ENCODE measurements around the gene ROBO1. TPM values are rescaled to one million over a fixed set of nuclear protein-coding genes. Genes with fewer than 3 reads are reported as not detected.

The ROBO1 gene
- total and polyA plus RNA-seq, 4 donors, result 1.0 to 30.3 (median 3.9) TPM

DNA sequence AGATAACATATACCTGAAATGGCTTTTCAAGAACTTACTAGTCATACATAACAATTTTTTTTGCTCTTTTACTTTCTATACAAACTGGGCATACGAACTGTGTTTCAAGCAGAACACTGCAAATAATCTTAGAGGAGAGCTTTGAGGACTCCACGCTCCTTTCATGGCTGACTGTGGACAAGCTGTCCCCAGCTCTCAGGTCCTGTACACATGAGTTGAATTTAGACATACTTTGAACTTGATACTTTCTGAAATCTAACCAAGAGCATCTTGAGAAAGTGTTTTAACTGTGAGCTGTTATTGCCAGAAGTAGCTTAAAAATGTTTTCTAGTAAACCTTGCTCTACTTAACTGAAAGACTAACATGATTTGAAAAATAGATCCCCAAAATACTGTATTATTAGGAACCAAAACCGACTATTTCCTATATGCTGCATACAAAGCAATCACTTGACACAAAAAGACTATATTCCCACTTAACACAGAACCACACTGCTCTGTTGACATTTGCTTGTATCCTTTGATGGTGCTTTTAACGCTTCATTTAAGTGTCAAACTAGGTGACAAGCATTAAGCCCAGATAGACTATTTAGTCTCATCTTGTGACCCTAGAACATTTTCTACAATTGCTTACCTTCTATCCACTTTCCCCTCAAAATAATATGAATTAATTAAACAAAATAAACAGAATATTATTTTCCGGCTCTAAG, 755.8 kb downstream of the ROBO1 start (continued):
- TF ChIP-seq, protein P1, sequence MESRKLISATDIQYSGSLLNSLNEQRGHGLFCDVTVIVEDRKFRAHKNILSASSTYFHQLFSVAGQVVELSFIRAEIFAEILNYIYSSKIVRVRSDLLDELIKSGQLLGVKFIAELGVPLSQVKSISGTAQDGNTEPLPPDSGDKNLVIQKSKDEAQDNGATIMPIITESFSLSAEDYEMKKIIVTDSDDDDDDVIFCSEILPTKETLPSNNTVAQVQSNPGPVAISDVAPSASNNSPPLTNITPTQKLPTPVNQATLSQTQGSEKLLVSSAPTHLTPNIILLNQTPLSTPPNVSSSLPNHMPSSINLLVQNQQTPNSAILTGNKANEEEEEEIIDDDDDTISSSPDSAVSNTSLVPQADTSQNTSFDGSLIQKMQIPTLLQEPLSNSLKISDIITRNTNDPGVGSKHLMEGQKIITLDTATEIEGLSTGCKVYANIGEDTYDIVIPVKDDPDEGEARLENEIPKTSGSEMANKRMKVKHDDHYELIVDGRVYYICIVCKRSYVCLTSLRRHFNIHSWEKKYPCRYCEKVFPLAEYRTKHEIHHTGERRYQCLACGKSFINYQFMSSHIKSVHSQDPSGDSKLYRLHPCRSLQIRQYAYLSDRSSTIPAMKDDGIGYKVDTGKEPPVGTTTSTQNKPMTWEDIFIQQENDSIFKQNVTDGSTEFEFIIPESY (IDR thresholded peaks at IDR 0.05), result no peak

DNA sequence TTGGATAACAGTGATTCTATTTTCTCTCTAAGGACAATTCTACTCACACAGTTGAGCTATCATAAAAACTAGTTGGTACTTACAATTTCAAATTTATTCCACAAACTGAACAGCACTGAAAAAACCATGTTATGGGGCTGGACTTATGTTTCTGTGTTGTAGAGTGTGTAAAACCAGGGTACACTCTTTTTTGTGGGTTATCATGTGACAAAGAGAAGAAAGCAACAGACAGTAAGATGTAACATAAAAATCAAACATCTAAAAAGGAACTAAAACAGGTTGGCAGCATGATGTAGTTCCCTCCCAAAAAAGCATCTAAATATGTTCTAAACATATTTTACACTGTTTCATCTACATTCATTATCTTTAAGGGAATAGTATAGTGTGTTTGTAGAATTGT, 757.9 kb downstream of the ROBO1 start:
- no peaks in the 10 kb centered on the region for H3K36me3 ChIP-seq (ENCODE audit: control insufficient read depth in 4 of 4, insufficient read depth in 3 of 4, low read depth in 1 of 4, low read length in 3 of 4)
- H3K27me3 ChIP-seq (ENCODE audit: control insufficient read depth in 4 of 4, insufficient read depth in 4 of 4, low read length in 3 of 4), result no peaks in the 10 kb centered on the region
- no peaks in the 10 kb centered on the region for H3K9me3 ChIP-seq (ENCODE audit: control insufficient read depth in 4 of 4, low read length in 3 of 4)
- H3K27ac ChIP-seq (ENCODE audit: low read depth in 1 of 2, low read length in 2 of 2), result no peak overlapping the region
- no peak for TF ChIP-seq FOXA2 (IDR thresholded peaks at IDR 0.05)
- no peak for TF ChIP-seq JUND (IDR thresholded peaks at IDR 0.05)
- TF ChIP-seq, protein P1 (IDR thresholded peaks at IDR 0.05), result no peak
- TF ChIP-seq, protein P2, sequence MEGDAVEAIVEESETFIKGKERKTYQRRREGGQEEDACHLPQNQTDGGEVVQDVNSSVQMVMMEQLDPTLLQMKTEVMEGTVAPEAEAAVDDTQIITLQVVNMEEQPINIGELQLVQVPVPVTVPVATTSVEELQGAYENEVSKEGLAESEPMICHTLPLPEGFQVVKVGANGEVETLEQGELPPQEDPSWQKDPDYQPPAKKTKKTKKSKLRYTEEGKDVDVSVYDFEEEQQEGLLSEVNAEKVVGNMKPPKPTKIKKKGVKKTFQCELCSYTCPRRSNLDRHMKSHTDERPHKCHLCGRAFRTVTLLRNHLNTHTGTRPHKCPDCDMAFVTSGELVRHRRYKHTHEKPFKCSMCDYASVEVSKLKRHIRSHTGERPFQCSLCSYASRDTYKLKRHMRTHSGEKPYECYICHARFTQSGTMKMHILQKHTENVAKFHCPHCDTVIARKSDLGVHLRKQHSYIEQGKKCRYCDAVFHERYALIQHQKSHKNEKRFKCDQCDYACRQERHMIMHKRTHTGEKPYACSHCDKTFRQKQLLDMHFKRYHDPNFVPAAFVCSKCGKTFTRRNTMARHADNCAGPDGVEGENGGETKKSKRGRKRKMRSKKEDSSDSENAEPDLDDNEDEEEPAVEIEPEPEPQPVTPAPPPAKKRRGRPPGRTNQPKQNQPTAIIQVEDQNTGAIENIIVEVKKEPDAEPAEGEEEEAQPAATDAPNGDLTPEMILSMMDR (IDR thresholded peaks at IDR 0.05; ENCODE audit: low read depth, low read length, missing input control), result no peak
- TF ChIP-seq YY1 (IDR thresholded peaks at IDR 0.05), result no peak
- no peak for TF ChIP-seq SP1 (IDR thresholded peaks at IDR 0.05)
- TF ChIP-seq TAF1 (conservative IDR thresholded peaks at IDR 0.05), result no peak
- no peak for TF ChIP-seq RAD21 (IDR thresholded peaks at IDR 0.05)
- no peak for TF ChIP-seq NR2F2 (IDR thresholded peaks at IDR 0.05)
- TF ChIP-seq EGR1 (IDR thresholded peaks at IDR 0.05; ENCODE audit: low read depth in 2 of 2), result no peak
- TF ChIP-seq RXRA (IDR thresholded peaks at IDR 0.05), result no peak
- no peak for TF ChIP-seq FOXA1 (IDR thresholded peaks at IDR 0.05)
- no peak for TF ChIP-seq HNF4A (conservative IDR thresholded peaks at IDR 0.05)
- TF ChIP-seq, protein P3, sequence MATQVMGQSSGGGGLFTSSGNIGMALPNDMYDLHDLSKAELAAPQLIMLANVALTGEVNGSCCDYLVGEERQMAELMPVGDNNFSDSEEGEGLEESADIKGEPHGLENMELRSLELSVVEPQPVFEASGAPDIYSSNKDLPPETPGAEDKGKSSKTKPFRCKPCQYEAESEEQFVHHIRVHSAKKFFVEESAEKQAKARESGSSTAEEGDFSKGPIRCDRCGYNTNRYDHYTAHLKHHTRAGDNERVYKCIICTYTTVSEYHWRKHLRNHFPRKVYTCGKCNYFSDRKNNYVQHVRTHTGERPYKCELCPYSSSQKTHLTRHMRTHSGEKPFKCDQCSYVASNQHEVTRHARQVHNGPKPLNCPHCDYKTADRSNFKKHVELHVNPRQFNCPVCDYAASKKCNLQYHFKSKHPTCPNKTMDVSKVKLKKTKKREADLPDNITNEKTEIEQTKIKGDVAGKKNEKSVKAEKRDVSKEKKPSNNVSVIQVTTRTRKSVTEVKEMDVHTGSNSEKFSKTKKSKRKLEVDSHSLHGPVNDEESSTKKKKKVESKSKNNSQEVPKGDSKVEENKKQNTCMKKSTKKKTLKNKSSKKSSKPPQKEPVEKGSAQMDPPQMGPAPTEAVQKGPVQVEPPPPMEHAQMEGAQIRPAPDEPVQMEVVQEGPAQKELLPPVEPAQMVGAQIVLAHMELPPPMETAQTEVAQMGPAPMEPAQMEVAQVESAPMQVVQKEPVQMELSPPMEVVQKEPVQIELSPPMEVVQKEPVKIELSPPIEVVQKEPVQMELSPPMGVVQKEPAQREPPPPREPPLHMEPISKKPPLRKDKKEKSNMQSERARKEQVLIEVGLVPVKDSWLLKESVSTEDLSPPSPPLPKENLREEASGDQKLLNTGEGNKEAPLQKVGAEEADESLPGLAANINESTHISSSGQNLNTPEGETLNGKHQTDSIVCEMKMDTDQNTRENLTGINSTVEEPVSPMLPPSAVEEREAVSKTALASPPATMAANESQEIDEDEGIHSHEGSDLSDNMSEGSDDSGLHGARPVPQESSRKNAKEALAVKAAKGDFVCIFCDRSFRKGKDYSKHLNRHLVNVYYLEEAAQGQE (IDR thresholded peaks at IDR 0.05), result no peak
- TF ChIP-seq HNF4G (IDR thresholded peaks at IDR 0.05), result no peak
- TF ChIP-seq, protein P4, sequence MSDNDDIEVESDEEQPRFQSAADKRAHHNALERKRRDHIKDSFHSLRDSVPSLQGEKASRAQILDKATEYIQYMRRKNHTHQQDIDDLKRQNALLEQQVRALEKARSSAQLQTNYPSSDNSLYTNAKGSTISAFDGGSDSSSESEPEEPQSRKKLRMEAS (IDR thresholded peaks at IDR 0.05), result no peak
- TF ChIP-seq, protein P5, sequence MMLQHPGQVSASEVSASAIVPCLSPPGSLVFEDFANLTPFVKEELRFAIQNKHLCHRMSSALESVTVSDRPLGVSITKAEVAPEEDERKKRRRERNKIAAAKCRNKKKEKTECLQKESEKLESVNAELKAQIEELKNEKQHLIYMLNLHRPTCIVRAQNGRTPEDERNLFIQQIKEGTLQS (IDR thresholded peaks at IDR 0.05), result no peak
- no peak for TF ChIP-seq GABPA (IDR thresholded peaks at IDR 0.05 in 1 of 2, conservative IDR thresholded peaks at IDR 0.05 in 1 of 2)
- DNase-seq (ENCODE audit: low spot score), result no peak
- no peak overlapping the region for H3K4me3 ChIP-seq (ENCODE audit: low read depth in 1 of 3, low read length in 3 of 3)
- H3K4me1 ChIP-seq (ENCODE audit: control insufficient read depth in 4 of 4, insufficient read depth in 4 of 4, low read length in 3 of 4), result no peaks in the 10 kb centered on the region
- no peak overlapping the region for H3K9ac ChIP-seq (ENCODE audit: low read depth in 1 of 2, low read length in 2 of 2)
